ENCODE results near the gene ITGA2B. TPM values are rescaled to one million over a fixed set of nuclear protein-coding genes. Genes with fewer than 3 reads are reported as not detected.

The ITGA2B gene
- total RNA-seq, 3 donors from 2014 or later (not counting 1 experiment from before 2014, with no cell fraction given): 8.8 to 32.9 (median 32.6) TPM

DNA sequence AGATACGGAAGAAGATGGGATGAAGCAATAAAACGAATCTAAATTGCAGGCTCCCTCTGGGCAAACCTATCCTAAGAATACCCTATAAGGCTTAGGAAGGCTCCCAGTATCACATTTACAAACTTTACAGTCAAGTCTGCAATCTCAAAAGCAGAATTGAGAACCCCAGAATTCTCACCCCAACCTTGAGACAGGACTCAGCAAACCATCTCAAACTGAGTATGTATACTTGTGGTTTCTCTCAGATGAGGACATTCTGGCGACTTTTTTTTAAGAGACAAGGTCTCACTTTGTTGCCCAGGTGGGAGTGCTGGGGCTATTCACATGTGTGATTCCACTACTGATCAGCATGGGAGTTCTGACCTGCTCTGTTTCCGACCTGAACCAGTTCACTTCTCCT lies 19.3 kb upstream of the ITGA2B start:
- Histone ChIP-seq H3K9me3 (ENCODE audit: control insufficient read depth, insufficient read depth, low read length) (no peaks in the 10 kb centered on the region), H3K27ac (ENCODE audit: low read length) (no peak overlapping the region), H3K4me3 (ENCODE audit: low read length) (no peak overlapping the region), H3K4me1 (ENCODE audit: control insufficient read depth, insufficient read depth, low read length) (no peaks in the 10 kb centered on the region), H3K27me3 (ENCODE audit: control insufficient read depth, insufficient read depth, low read length) (no peaks in the 10 kb centered on the region), H3K36me3 (ENCODE audit: control insufficient read depth, insufficient read depth, low read length) (peaks cover 6% of the 10 kb centered on the region)
- intact Hi-C loops (cut with micrococcal nuclease): no loop called here
- Mint-ChIP-seq H3K4me1 (peaks cover 26 to 31% of the 10 kb centered on the region in 2 donors), H3K9me3 (no peaks in the 10 kb centered on the region), H3K27me3 (ENCODE audit: low read depth in 2 of 2) (no peaks in the 10 kb centered on the region), H3K27ac (peak overlapping the region; percentile 51 to 69), H3K36me3 (no peaks in the 10 kb centered on the region), H3K4me3 (no peak overlapping the region)
- 67% methylated on average over 3 of the region's 4 CpGs for WGBS (ENCODE audit: insufficient coverage)
- no peak for ATAC-seq
- no peak for DNase-seq
- TF ChIP-seq, protein P1, sequence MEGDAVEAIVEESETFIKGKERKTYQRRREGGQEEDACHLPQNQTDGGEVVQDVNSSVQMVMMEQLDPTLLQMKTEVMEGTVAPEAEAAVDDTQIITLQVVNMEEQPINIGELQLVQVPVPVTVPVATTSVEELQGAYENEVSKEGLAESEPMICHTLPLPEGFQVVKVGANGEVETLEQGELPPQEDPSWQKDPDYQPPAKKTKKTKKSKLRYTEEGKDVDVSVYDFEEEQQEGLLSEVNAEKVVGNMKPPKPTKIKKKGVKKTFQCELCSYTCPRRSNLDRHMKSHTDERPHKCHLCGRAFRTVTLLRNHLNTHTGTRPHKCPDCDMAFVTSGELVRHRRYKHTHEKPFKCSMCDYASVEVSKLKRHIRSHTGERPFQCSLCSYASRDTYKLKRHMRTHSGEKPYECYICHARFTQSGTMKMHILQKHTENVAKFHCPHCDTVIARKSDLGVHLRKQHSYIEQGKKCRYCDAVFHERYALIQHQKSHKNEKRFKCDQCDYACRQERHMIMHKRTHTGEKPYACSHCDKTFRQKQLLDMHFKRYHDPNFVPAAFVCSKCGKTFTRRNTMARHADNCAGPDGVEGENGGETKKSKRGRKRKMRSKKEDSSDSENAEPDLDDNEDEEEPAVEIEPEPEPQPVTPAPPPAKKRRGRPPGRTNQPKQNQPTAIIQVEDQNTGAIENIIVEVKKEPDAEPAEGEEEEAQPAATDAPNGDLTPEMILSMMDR (IDR thresholded peaks at IDR 0.05): no peak

DNA sequence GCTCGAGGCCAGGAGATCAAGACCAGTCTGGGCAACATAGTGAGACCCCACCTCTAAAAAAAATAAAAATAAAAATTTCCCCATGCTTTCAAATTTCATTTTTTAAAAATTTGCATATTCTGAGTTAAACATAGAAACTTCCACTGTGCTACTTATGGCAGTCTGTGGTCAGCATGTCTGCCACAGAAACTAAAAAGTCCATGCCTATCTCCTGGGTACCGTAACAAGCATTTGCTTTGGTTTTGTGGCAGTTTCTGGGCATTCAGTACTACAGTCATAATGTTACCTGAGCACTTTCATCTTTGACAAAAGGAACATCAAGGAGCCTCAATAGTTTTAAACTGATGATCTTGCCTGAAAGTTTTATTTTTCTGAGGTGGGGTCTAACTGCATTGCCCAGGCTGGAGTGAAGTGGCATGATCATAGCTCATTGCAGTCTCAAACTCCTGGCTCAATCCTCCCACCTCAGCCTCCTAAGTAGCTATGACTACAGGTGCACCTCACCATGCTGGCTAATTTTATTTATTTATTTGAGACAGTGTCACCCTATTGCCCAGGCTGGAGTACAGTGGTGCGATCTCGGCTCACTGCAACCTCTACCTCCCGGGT lies 13.2 kb upstream of the ITGA2B start:
- peaks cover 11% of the 10 kb centered on the region for H3K36me3 Mint-ChIP-seq
- H3K36me3 ChIP-seq (ENCODE audit: control insufficient read depth, insufficient read depth, low read length): peaks cover 45% of the 10 kb centered on the region
- intact Hi-C loops (cut with micrococcal nuclease): loop anchor here (5.0 kb wide), 2 partner anchors 35 to 100 kb away; partner anchors contain the start of gene GPATCH8

DNA sequence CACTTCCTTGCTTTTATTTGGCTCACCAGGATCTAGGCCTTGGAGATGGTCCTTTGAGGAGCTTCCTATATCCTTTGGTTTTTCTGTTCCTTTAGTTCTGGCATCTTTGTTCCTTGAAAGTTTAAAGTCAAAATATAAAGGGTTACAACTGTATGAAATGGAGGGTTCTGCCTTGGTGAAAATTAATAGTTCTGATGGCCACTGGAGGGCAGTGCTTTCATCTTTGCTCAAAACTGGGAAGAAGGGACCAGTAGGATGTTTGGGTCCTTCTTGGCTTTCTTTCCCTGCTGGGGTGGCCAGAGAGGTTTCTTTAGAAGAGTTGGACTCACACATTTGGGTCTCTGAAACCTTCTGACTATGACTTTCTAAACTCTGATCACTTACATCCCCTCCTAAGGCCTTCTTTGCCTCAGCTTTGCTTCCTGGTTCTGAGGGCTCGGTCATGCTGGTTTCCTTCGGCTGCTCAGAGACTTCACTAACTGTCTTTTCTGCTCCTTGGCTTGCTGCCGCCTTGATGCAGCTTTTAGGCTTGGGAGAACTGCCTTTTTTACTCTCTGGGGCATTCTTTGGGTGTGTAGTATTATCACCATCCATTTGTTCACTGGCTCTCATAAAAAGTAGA lies 10.9 kb upstream of the ITGA2B start:
- peaks cover 11 to 13% of the 10 kb centered on the region in 2 donors for H3K4me1 Mint-ChIP-seq

More for the DNA sequence above, 13.2 kb upstream of the ITGA2B start:
- H3K27ac ChIP-seq (ENCODE audit: low read length): no peak overlapping the region
- H3K9me3 Mint-ChIP-seq: no peaks in the 10 kb centered on the region
- no peaks in the 10 kb centered on the region for H3K27me3 ChIP-seq (ENCODE audit: control insufficient read depth, insufficient read depth, low read length)
- peaks cover 13 to 20% of the 10 kb centered on the region in 2 donors for H3K4me1 Mint-ChIP-seq
- H3K4me3 ChIP-seq (ENCODE audit: low read length): no peak overlapping the region
- TF ChIP-seq, protein P1 (IDR thresholded peaks at IDR 0.05): no peak
- peak overlapping the region; percentile 53 to 67 for H3K27ac Mint-ChIP-seq
- H3K9me3 ChIP-seq (ENCODE audit: control insufficient read depth, insufficient read depth, low read length): no peaks in the 10 kb centered on the region
- no peaks in the 10 kb centered on the region for H3K27me3 Mint-ChIP-seq (ENCODE audit: low read depth in 2 of 2)
- no peaks in the 10 kb centered on the region for H3K4me1 ChIP-seq (ENCODE audit: control insufficient read depth, insufficient read depth, low read length)
- peak in 1 of 3 donors; percentile 37 for ATAC-seq
- WGBS (ENCODE audit: insufficient coverage): 79% methylated on average over 4 of the region's 5 CpGs
- DNase-seq: no peak
- H3K4me3 Mint-ChIP-seq: no peak overlapping the region

More for the DNA sequence above, 10.9 kb upstream of the ITGA2B start:
- peak; percentile 50 to 77 (median 74) for ATAC-seq
- H3K9me3 ChIP-seq (ENCODE audit: control insufficient read depth, insufficient read depth, low read length): no peaks in the 10 kb centered on the region
- TF ChIP-seq, protein P1 (IDR thresholded peaks at IDR 0.05): peak; percentile 60
- intact Hi-C loops (cut with micrococcal nuclease): loop anchor here (1.0 to 5.0 kb wide), 3 partner anchors 37 to 123 kb away; partner anchors contain the start of gene GPATCH8
- H3K27me3 ChIP-seq (ENCODE audit: control insufficient read depth, insufficient read depth, low read length): no peaks in the 10 kb centered on the region
- DNase-seq: no peak
- H3K36me3 Mint-ChIP-seq: peaks cover 11% of the 10 kb centered on the region
- no peaks in the 10 kb centered on the region for H3K4me1 ChIP-seq (ENCODE audit: control insufficient read depth, insufficient read depth, low read length)
- H3K4me3 Mint-ChIP-seq: no peak overlapping the region
- H3K36me3 ChIP-seq (ENCODE audit: control insufficient read depth, insufficient read depth, low read length): peaks cover 49% of the 10 kb centered on the region
- H3K9me3 Mint-ChIP-seq: no peaks in the 10 kb centered on the region
- H3K27ac Mint-ChIP-seq: peak overlapping the region; percentile 76 to 79
- WGBS (ENCODE audit: insufficient coverage): 79% methylated on average over 3 of the region's 3 CpGs
- H3K4me3 ChIP-seq (ENCODE audit: low read length): no peak overlapping the region
- H3K27ac ChIP-seq (ENCODE audit: low read length): peak overlapping the region; percentile 26
- no peaks in the 10 kb centered on the region for H3K27me3 Mint-ChIP-seq (ENCODE audit: low read depth in 2 of 2)

Measured in natural killer cell (primary cell).